ENCODE results near the gene USP34. TPM values are rescaled to one million over a fixed set of nuclear protein-coding genes. Genes with fewer than 3 reads are reported as not detected.
"Not testable (repeated sequence)": the region's sequence is repeated elsewhere in the genome, so short reads cannot be mapped to it uniquely, and the experiment has no call there.

The USP34 gene
- total RNA-seq, 1 donor from 2014 or later, result 157 TPM

DNA sequence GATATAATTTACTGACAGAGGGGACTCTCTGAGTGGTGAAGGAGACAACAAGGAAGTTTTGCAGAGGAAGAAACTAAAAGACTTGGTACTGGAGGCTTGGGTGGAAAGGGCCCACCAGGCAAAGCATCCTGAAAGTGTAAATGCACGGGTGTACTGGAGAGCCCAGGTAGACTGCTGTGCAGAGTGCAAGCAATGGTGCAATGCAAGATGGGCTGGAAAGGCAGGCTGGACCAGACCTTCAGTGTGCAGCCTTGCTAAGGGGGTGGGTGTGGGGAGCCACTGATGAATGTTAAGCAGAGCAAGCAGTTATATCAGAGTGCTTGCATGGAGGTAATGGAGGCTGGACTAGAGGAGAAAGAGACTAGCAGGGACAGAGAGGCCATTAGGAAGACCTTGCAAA, 298.2 kb downstream of the USP34 start:
- H3K9me3 Mint-ChIP-seq, result no peaks in the 10 kb centered on the region
- H3K27me3 Mint-ChIP-seq (ENCODE audit: low read depth), result peaks cover 6% of the 10 kb centered on the region
- no peak overlapping the region for H3K27ac Mint-ChIP-seq
- peaks cover 3% of the 10 kb centered on the region for H3K36me3 Mint-ChIP-seq
- H3K4me3 Mint-ChIP-seq, result no peak overlapping the region
- no peak for TF ChIP-seq CTCF (IDR thresholded peaks at IDR 0.05; ENCODE audit: unreplicated experiment)
- H3K4me1 Mint-ChIP-seq, result peaks cover 7% of the 10 kb centered on the region
- no peak for DNase-seq (ENCODE audit: low spot score in 2 of 2, unreplicated experiment in 2 of 2)

DNA sequence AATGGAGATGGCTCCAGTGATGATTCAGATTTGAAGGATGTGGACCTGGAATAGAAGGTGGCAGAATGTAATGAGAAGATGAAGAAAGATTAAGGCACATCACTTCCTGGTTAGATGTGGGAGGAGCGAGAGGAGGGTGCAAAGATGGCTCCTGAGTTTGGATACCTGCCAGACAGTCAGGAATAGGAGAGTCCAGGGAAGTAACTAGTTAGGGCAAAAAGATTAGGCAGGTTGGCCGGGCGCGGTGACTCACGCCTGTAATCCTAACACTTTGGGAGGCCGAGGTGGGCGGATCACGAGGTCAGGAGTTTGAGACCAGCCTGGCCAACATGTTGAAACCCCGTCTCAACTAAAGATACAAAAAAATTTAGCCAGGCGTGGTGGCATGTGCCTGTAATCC, 303.3 kb downstream of the USP34 start:
- H3K4me3 Mint-ChIP-seq, result no peak overlapping the region
- DNase-seq (ENCODE audit: low spot score in 2 of 2, unreplicated experiment in 2 of 2), result no peak
- no peaks in the 10 kb centered on the region for H3K9me3 Mint-ChIP-seq
- no peaks in the 10 kb centered on the region for H3K27me3 Mint-ChIP-seq (ENCODE audit: low read depth)
- H3K27ac Mint-ChIP-seq, result no peak overlapping the region
- no peak for TF ChIP-seq CTCF (IDR thresholded peaks at IDR 0.05; ENCODE audit: unreplicated experiment)
- peaks cover 21% of the 10 kb centered on the region for H3K36me3 Mint-ChIP-seq
- no peaks in the 10 kb centered on the region for H3K4me1 Mint-ChIP-seq

GRCh38 chr2:61165946-61166345, 304.9 kb downstream of the USP34 start:
- no peak for DNase-seq (ENCODE audit: low spot score in 2 of 2, unreplicated experiment in 2 of 2)
- H3K4me1 Mint-ChIP-seq, result no peaks in the 10 kb centered on the region
- H3K9me3 Mint-ChIP-seq, result no peaks in the 10 kb centered on the region
- H3K27me3 Mint-ChIP-seq (ENCODE audit: low read depth), result no peaks in the 10 kb centered on the region
- peaks cover 25% of the 10 kb centered on the region for H3K36me3 Mint-ChIP-seq
- H3K27ac Mint-ChIP-seq, result no peak overlapping the region
- TF ChIP-seq CTCF (IDR thresholded peaks at IDR 0.05; ENCODE audit: unreplicated experiment), result no peak
- no peak overlapping the region for H3K4me3 Mint-ChIP-seq

DNA sequence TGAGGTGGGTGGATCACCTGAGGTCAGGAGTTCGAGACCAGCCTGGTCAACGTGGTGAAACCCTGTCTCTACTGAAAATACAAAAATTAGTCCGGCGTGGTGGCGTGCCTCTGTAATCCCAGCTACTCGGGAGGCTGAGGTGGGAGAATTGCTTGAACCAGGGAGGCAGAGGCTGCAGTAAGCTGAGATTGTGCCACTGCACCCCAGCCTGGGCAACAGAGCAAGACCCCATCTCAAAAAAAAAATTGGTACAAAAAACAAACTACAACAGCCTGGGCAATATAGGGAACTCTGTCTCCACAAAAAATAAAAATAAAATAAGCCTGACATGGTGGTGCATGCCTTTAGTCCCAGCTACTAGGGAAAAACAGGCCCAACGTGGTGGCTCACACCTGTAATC, 305.8 kb downstream of the USP34 start:
- H3K36me3 Mint-ChIP-seq, result peaks cover 28% of the 10 kb centered on the region
- not testable (repeated sequence) for DNase-seq (ENCODE audit: low spot score in 2 of 2, unreplicated experiment in 2 of 2); H3K27me3 Mint-ChIP-seq (ENCODE audit: low read depth); H3K9me3 Mint-ChIP-seq; H3K4me1 Mint-ChIP-seq; H3K4me3 Mint-ChIP-seq; H3K27ac Mint-ChIP-seq

- Mint-ChIP-seq H3K36me3 (peaks cover 38% of the 10 kb centered on the region), H3K27ac (no peak overlapping the region), H3K4me1 (no peaks in the 10 kb centered on the region), H3K27me3 (ENCODE audit: low read depth) (no peaks in the 10 kb centered on the region), H3K4me3 (no peak overlapping the region), H3K9me3 (peaks cover 9% of the 10 kb centered on the region)
- no peak for DNase-seq (ENCODE audit: low spot score in 2 of 2, unreplicated experiment in 2 of 2)
- no peak for TF ChIP-seq CTCF (IDR thresholded peaks at IDR 0.05; ENCODE audit: unreplicated experiment)
Observed at GRCh38 chr2:61162721-61163120, 308.2 kb downstream of the USP34 start.

GRCh38 chr2:61161888-61162287, 309.0 kb downstream of the USP34 start, which contains the start of gene C2orf74:
C2orf74 (plus strand) TSS chr2:61162188; CDS start chr2:61162515, 327 bp downstream.
- DNase-seq (ENCODE audit: low spot score in 2 of 2, unreplicated experiment in 2 of 2), result no peak
- Mint-ChIP-seq H3K4me3 (no peak within 1 kb of the TSS), H3K27me3 (ENCODE audit: low read depth) (no peaks in the 10 kb centered on the region), H3K9me3 (peaks cover 9% of the 10 kb centered on the region), H3K27ac (no peak within 1 kb of the TSS), H3K36me3 (peaks cover 38% of the 10 kb centered on the region), H3K4me1 (no peaks in the 10 kb centered on the region)
- no peak for TF ChIP-seq CTCF (IDR thresholded peaks at IDR 0.05; ENCODE audit: unreplicated experiment)
